Upper lobe of right lung (tissue), 1 donor: ENCODE data around the gene TLR8. TPM values are rescaled to one million over a fixed set of nuclear protein-coding genes. Genes with fewer than 3 reads are reported as not detected.

Experiments used
- ATAC-seq: fragments of 200-7000 bp; cut with Tn5 transposase; one replicate; pipeline ENCODE4 v1.9.1; 2020; ENCODE audit warnings: mild to moderate bottlenecking, moderate library complexity
- DNase-seq: peaks from one replicate; pipeline ENCODE4 v3.0.0-alpha.2; 2020
- H3K27ac ChIP-seq: fragments of 200-600 bp; one replicate; pipeline ENCODE4 v1.8.0; 2022
- H3K27me3 ChIP-seq: fragments of 200-600 bp; one replicate; pipeline ENCODE4 v1.8.0; 2022; ENCODE audit warnings: mild to moderate bottlenecking
- H3K36me3 ChIP-seq: fragments of 200-600 bp; one replicate; pipeline ENCODE4 v1.8.0; 2022
- H3K4me1 ChIP-seq: fragments of 200-600 bp; one replicate; pipeline ENCODE4 v1.8.0; 2022
- H3K4me3 ChIP-seq: fragments of 200-600 bp; one replicate; pipeline ENCODE4 v1.8.0; 2022; ENCODE audit warnings: mild to moderate bottlenecking
- H3K9me3 ChIP-seq: fragments of 200-600 bp; one replicate; pipeline ENCODE4 v1.8.0; 2022
- CTCF ChIP-seq: fragments of 200-600 bp; IDR thresholded peaks from one replicate; pipeline ENCODE4 v1.8.0; 2022; ENCODE audit warnings: antibody characterized with exemption
- intact Hi-C: fragments of 100-400 bp; cut with DNase I; formaldehyde crosslinking; loops from one replicate; pipeline ENCODE4 v1.11.0; 2022
- total RNA-seq: library from RNA; stranded (reverse); fragmentation: NEBNext Ultra II Directional; extraction: Animal tissue kit (Norgen Biotek cat#: 25700); gene quantifications from one replicate; pipeline ENCODE4 v1.2.1, GENCODE V29; 2021
- donor health status: DM: no; HTN: yes; CAD: no; lungs with severe emphysema.

TLR8 gene
- total RNA-seq, 1 donor from 2014 or later, result 17.8 TPM

GRCh38 chrX:12898073-12898472 lies 8.3 kb upstream of the TLR8 start:
- Histone ChIP-seq H3K36me3 (no peaks in the 10 kb centered on the region), H3K27ac (no peak overlapping the region), H3K4me3 (no peak overlapping the region), H3K4me1 (no peaks in the 10 kb centered on the region), H3K27me3 (no peaks in the 10 kb centered on the region), H3K9me3 (no peaks in the 10 kb centered on the region)
- TF ChIP-seq CTCF, result no peak
- intact Hi-C loops, result loop anchor here (10.0 kb wide), 1 partner anchor 83 kb away; no protein-coding TSS in a partner anchor
- DNase-seq (no peak), ATAC-seq (no peak)

GRCh38 chrX:12899506-12899905 lies 6.9 kb upstream of the TLR8 start:
- H3K9me3 ChIP-seq, result no peaks in the 10 kb centered on the region
- H3K36me3 ChIP-seq, result no peaks in the 10 kb centered on the region
- TF ChIP-seq CTCF, result no peak
- no peaks in the 10 kb centered on the region for H3K4me1 ChIP-seq
- no peak for DNase-seq
- ATAC-seq, result no peak
- H3K4me3 ChIP-seq, result no peak overlapping the region
- intact Hi-C loops, result loop anchor here (10.0 kb wide), 1 partner anchor 85 kb away; no protein-coding TSS in a partner anchor
- no peaks in the 10 kb centered on the region for H3K27me3 ChIP-seq
- H3K27ac ChIP-seq, result no peak overlapping the region

GRCh38 chrX:12901486-12901885 lies 4.9 kb upstream of the TLR8 start:
- intact Hi-C loops, result no loop called here
- no peaks in the 10 kb centered on the region for H3K36me3 ChIP-seq
- no peak overlapping the region for H3K27ac ChIP-seq
- H3K4me3 ChIP-seq, result no peak overlapping the region
- DNase-seq (peak; percentile 67), ATAC-seq (peak; percentile 71)
- no peaks in the 10 kb centered on the region for H3K4me1 ChIP-seq
- no peaks in the 10 kb centered on the region for H3K27me3 ChIP-seq
- peak; percentile 59 for TF ChIP-seq CTCF
- H3K9me3 ChIP-seq, result no peaks in the 10 kb centered on the region

GRCh38 chrX:12903646-12904045 lies 2.8 kb upstream of the TLR8 start:
- ATAC-seq (no peak), DNase-seq (no peak)
- H3K4me1 ChIP-seq, result no peaks in the 10 kb centered on the region
- TF ChIP-seq CTCF, result no peak
- H3K36me3 ChIP-seq, result no peaks in the 10 kb centered on the region
- no peak overlapping the region for H3K27ac ChIP-seq
- no peak overlapping the region for H3K4me3 ChIP-seq
- no peaks in the 10 kb centered on the region for H3K27me3 ChIP-seq
- intact Hi-C loops, result no loop called here
- no peaks in the 10 kb centered on the region for H3K9me3 ChIP-seq

- Histone ChIP-seq H3K4me3 (no peak overlapping the region), H3K36me3 (no peaks in the 10 kb centered on the region), H3K27me3 (no peaks in the 10 kb centered on the region), H3K4me1 (no peaks in the 10 kb centered on the region), H3K27ac (no peak overlapping the region), H3K9me3 (no peaks in the 10 kb centered on the region)
- peak; percentile 13 for ATAC-seq
- DNase-seq, result no peak
- intact Hi-C loops, result no loop called here
- no peak for TF ChIP-seq CTCF
These were observed 4.2 kb downstream of the TLR8 start for GRCh38 chrX:12910423-12911121.

- no peak for TF ChIP-seq CTCF
- Histone ChIP-seq H3K36me3 (no peaks in the 10 kb centered on the region), H3K9me3 (no peaks in the 10 kb centered on the region), H3K27ac (no peak overlapping the region), H3K4me1 (no peaks in the 10 kb centered on the region), H3K27me3 (no peaks in the 10 kb centered on the region), H3K4me3 (no peak overlapping the region)
- intact Hi-C loops, result no loop called here
- ATAC-seq, result no peak
- no peak for DNase-seq
These were observed 4.7 kb downstream of the TLR8 start for GRCh38 chrX:12911122-12911470.
